Thymus (tissue), 11 donors: ENCODE results near the gene AAR2. TPM values are rescaled to one million over a fixed set of nuclear protein-coding genes. Genes with fewer than 3 reads are reported as not detected.

Experiments
- DNase-seq, 9 donors: peaks; one replicate each; pipeline ENCODE4 v3.0.0-alpha.2; 2013; ENCODE audit warnings: low spot score in 9 of 9, low read depth in 6 of 9, missing footprints in 1 of 9
- H3K27ac ChIP-seq, 2 donors: one replicate each; pipeline ENCODE4 v1.5.1; 2013; ENCODE audit warnings: control low read depth in 1 of 2, low read depth in 1 of 2, low read length in 1 of 2, mild to moderate bottlenecking in 1 of 2, moderate library complexity in 1 of 2
- H3K27me3 ChIP-seq, 2 donors: one replicate each; pipeline ENCODE4 v1.5.1; 2013; ENCODE audit warnings: low read length in 1 of 2; ENCODE audit not compliant: control insufficient read depth in 2 of 2, insufficient read depth in 1 of 2
- H3K36me3 ChIP-seq, 2 donors: one replicate each; pipeline ENCODE4 v1.5.1; 2013; ENCODE audit warnings: low read length in 1 of 2, mild to moderate bottlenecking in 1 of 2, moderate library complexity in 1 of 2; ENCODE audit not compliant: control insufficient read depth in 2 of 2, insufficient read depth in 2 of 2
- H3K4me1 ChIP-seq, 2 donors: one replicate each; pipeline ENCODE4 v1.5.1; 2013; ENCODE audit warnings: low read length in 2 of 2; ENCODE audit not compliant: control insufficient read depth in 2 of 2, insufficient read depth in 2 of 2
- H3K4me3 ChIP-seq, 2 donors: one replicate each; pipeline ENCODE4 v1.5.1; 2013; ENCODE audit warnings: low read length in 2 of 2, control low read depth in 1 of 2, mild to moderate bottlenecking in 1 of 2
- H3K9me3 ChIP-seq, 2 donors: one replicate each; pipeline ENCODE4 v1.5.1; 2013; ENCODE audit warnings: low read length in 1 of 2, mild to moderate bottlenecking in 1 of 2; ENCODE audit not compliant: control insufficient read depth in 2 of 2, insufficient read depth in 1 of 2
- WGBS: extraction: QIAGEN DNeasy Blood & Tissue Kit; methylation state at CpG from one replicate; pipeline ENCODE4 v1.1.7; 2013; 5-methylcytosine and 5-hydroxymethylcytosine counted together
- polyA plus RNA-seq: library from polyadenylated mRNA; stranded (reverse); fragments of 200-250 nt; gene quantifications from one replicate; pipeline ENCODE4 v1.2.3, GENCODE V29; 2013
- total RNA-seq: library from RNA; stranded (reverse); fragments of 120-200 nt; gene quantifications from one replicate; pipeline ENCODE4 v1.2.4, GENCODE V29; 2013
- donor health status: healthy.

Gene AAR2
- total and polyA plus RNA-seq, 2 donors = 24.5 to 26.0 TPM

- 75% methylated on average over 5 of the region's 5 CpGs for WGBS
- H3K36me3 ChIP-seq = no peaks in the 10 kb centered on the region
These were observed 21.5 kb upstream of the AAR2 start for GRCh38 chr20:36214684-36215256.

GRCh38 chr20:36215778-36216177, 20.5 kb upstream of the AAR2 start:
- WGBS = 97% methylated on average over 4 of the region's 4 CpGs
- Histone ChIP-seq H3K4me3 (no peak overlapping the region), H3K27me3 (no peaks in the 10 kb centered on the region), H3K27ac (no peak overlapping the region), H3K4me1 (no peaks in the 10 kb centered on the region), H3K9me3 (no peaks in the 10 kb centered on the region), H3K36me3 (no peaks in the 10 kb centered on the region)
- DNase-seq = no peak

More at GRCh38 chr20:36214684-36215256, 21.5 kb upstream of the AAR2 start:
- Histone ChIP-seq H3K27me3 (no peaks in the 10 kb centered on the region), H3K4me1 (no peaks in the 10 kb centered on the region), H3K9me3 (no peaks in the 10 kb centered on the region), H3K27ac (no peak overlapping the region), H3K4me3 (no peak overlapping the region)
- no peak for DNase-seq

GRCh38 chr20:36216314-36217025, 19.8 kb upstream of the AAR2 start:
- no peaks in the 10 kb centered on the region for H3K9me3 ChIP-seq
- H3K4me3 ChIP-seq = no peak overlapping the region
- WGBS = 85% methylated on average over 7 of the region's 7 CpGs
- H3K36me3 ChIP-seq = no peaks in the 10 kb centered on the region
- no peaks in the 10 kb centered on the region for H3K4me1 ChIP-seq
- H3K27me3 ChIP-seq = no peaks in the 10 kb centered on the region
- H3K27ac ChIP-seq = no peak overlapping the region
- no peak for DNase-seq

GRCh38 chr20:36217226-36217625, 19.1 kb upstream of the AAR2 start:
- no peak for DNase-seq
- Histone ChIP-seq H3K27ac (no peak overlapping the region), H3K27me3 (no peaks in the 10 kb centered on the region), H3K9me3 (no peaks in the 10 kb centered on the region), H3K4me3 (no peak overlapping the region), H3K36me3 (no peaks in the 10 kb centered on the region), H3K4me1 (no peaks in the 10 kb centered on the region)
- 76% methylated on average over 4 of the region's 4 CpGs for WGBS

- no peak for DNase-seq
- 87% methylated on average over 16 of the region's 16 CpGs for WGBS
- Histone ChIP-seq H3K4me1 (no peaks in the 10 kb centered on the region), H3K9me3 (no peaks in the 10 kb centered on the region), H3K27ac (no peak overlapping the region), H3K4me3 (no peak overlapping the region), H3K36me3 (no peaks in the 10 kb centered on the region), H3K27me3 (no peaks in the 10 kb centered on the region)
These were observed 17.8 kb upstream of the AAR2 start for GRCh38 chr20:36218380-36219064.

- Histone ChIP-seq H3K27me3 (no peaks in the 10 kb centered on the region), H3K27ac (no peak overlapping the region), H3K9me3 (no peaks in the 10 kb centered on the region), H3K36me3 (no peaks in the 10 kb centered on the region), H3K4me1 (no peaks in the 10 kb centered on the region), H3K4me3 (no peak overlapping the region)
- no peak for DNase-seq
- 97% methylated on average over 17 of the region's 17 CpGs for WGBS
These were observed 16.5 kb upstream of the AAR2 start for GRCh38 chr20:36219671-36220220.

- no peaks in the 10 kb centered on the region for H3K36me3 ChIP-seq
- no peak overlapping the region for H3K27ac ChIP-seq
- no peaks in the 10 kb centered on the region for H3K9me3 ChIP-seq
- H3K4me1 ChIP-seq = peaks cover 0 to 3% of the 10 kb centered on the region in 2 donors
- H3K4me3 ChIP-seq = no peak overlapping the region
- WGBS = 94% methylated on average over 7 of the region's 7 CpGs
- no peak for DNase-seq
- no peaks in the 10 kb centered on the region for H3K27me3 ChIP-seq
These were observed 10.6 kb upstream of the AAR2 start for GRCh38 chr20:36225666-36226065.

- no peak overlapping the region for H3K4me3 ChIP-seq
- WGBS = 24% methylated on average over 6 of the region's 6 CpGs
- no peaks in the 10 kb centered on the region for H3K36me3 ChIP-seq
These were observed 7.5 kb upstream of the AAR2 start for GRCh38 chr20:36228770-36229169.

GRCh38 chr20:36230019-36230418, 6.3 kb upstream of the AAR2 start:
- Histone ChIP-seq H3K9me3 (no peaks in the 10 kb centered on the region), H3K36me3 (no peaks in the 10 kb centered on the region), H3K4me3 (no peak overlapping the region), H3K27me3 (no peaks in the 10 kb centered on the region), H3K4me1 (peaks cover 0 to 3% of the 10 kb centered on the region in 2 donors), H3K27ac (no peak overlapping the region)
- WGBS = 12% methylated on average over 3 of the region's 3 CpGs
- DNase-seq = no peak

More at GRCh38 chr20:36228770-36229169, 7.5 kb upstream of the AAR2 start:
- H3K9me3 ChIP-seq = no peaks in the 10 kb centered on the region
- no peak for DNase-seq
- peaks cover 0 to 3% of the 10 kb centered on the region in 2 donors for H3K4me1 ChIP-seq
- H3K27me3 ChIP-seq = no peaks in the 10 kb centered on the region
- H3K27ac ChIP-seq = no peak overlapping the region
